PC-9 (cell line): ENCODE data around the gene EML5. TPM values are rescaled to one million over a fixed set of nuclear protein-coding genes. Genes with fewer than 3 reads are reported as not detected.

Source experiments
- BruUV-seq: library from RNA; stranded (reverse); fragments of 400-500 nt; replicated peaks from 2 replicates; lab custom pipeline; 2021; lab: Mats Ljungman, UMichigan
- CTCF ChIA-PET: fragments of 300-600 bp; sonication (Branson Sonifier 250); formaldehyde crosslinking; loops from one replicate; lab custom pipeline; 2022; ENCODE audit warnings: antibody characterized with exemption; lab: Charles Lee
- POLR2A ChIA-PET: fragments of 300-600 bp; sonication (Branson Sonifier 250); formaldehyde crosslinking; loops from one replicate; lab custom pipeline; 2022; ENCODE audit warnings: antibody characterized with exemption; ENCODE audit not compliant: unreplicated experiment; lab: Charles Lee
- DNase-seq, 2 experiments: peaks; one replicate each; pipeline versions ENCODE4 v3.0.0 to v3.0.0-alpha.2; 2015 to 2022; ENCODE audit warnings: mixed read lengths in 1 of 2
- H2AFZ ChIP-seq: fragments of 200-600 bp; sonication (generic); 2 replicates; pipeline ENCODE4 v1.8.1; 2017; ENCODE audit warnings: antibody characterized with exemption
- H3F3A ChIP-seq: fragments of 200-600 bp; sonication (generic); 2 replicates; pipeline ENCODE4 v1.8.1; 2017; ENCODE audit warnings: antibody characterized with exemption, mild to moderate bottlenecking, low read depth; ENCODE audit not compliant: insufficient read depth
- H3K27ac ChIP-seq: fragments of 200-600 bp; sonication (generic); 2 replicates; pipeline ENCODE4 v1.6.1; 2016; ENCODE audit warnings: mixed run types
- H3K27me3 ChIP-seq: fragments of 200-600 bp; sonication (generic); 2 replicates; pipeline ENCODE4 v1.6.1; 2016; ENCODE audit warnings: low read depth, mixed run types; ENCODE audit not compliant: insufficient read depth
- H3K36me3 ChIP-seq: fragments of 200-600 bp; sonication (generic); 2 replicates; pipeline ENCODE4 v1.6.1; 2016; ENCODE audit warnings: low read depth, mixed run types
- H3K4me1 ChIP-seq: fragments of 200-600 bp; sonication (generic); replicated peaks from 2 replicates; pipeline ENCODE4 v1.6.1; 2016; ENCODE audit warnings: mixed run types; ENCODE audit not compliant: insufficient read depth
- H3K4me2 ChIP-seq: fragments of 200-600 bp; sonication (generic); 2 replicates; pipeline ENCODE4 v1.6.1; 2017; ENCODE audit warnings: mixed run types
- H3K4me3 ChIP-seq: fragments of 200-600 bp; sonication (generic); 2 replicates; pipeline ENCODE4 v1.6.1; 2016; ENCODE audit warnings: mixed run types
- H3K79me2 ChIP-seq: fragments of 200-600 bp; sonication (generic); 2 replicates; pipeline ENCODE4 v1.6.1; 2017; ENCODE audit warnings: low read depth, mixed run types
- H3K9me2 ChIP-seq: fragments of 200-600 bp; sonication (generic); 2 replicates; pipeline ENCODE4 v1.8.1; 2017; ENCODE audit warnings: mild to moderate bottlenecking; ENCODE audit not compliant: insufficient read depth
- H3K9me3 ChIP-seq: fragments of 200-600 bp; sonication (generic); 2 replicates; pipeline ENCODE4 v1.8.1; 2016; ENCODE audit warnings: low read depth; ENCODE audit not compliant: insufficient read depth
- H4K20me1 ChIP-seq: fragments of 200-600 bp; sonication (generic); 2 replicates; pipeline ENCODE4 v1.8.1; 2017; ENCODE audit not compliant: insufficient read depth
- EZH2 ChIP-seq: fragments of 200-600 bp; sonication (generic); IDR thresholded peaks from 2 replicates; pipeline ENCODE4 v1.8.0; 2017; ENCODE audit warnings: antibody characterized with exemption, low read depth
- intact Hi-C: fragments of 100-400 bp; cut with micrococcal nuclease; formaldehyde crosslinking; loops from one replicate; pipeline ENCODE4 v1.10.0; 2022; ENCODE audit not compliant: unreplicated experiment
- total RNA-seq: library from RNA; stranded (reverse); gene quantifications from 2 replicates; pipeline ENCODE4 v1.2.3, GENCODE V29; 2021
- TF ChIP-seq, protein P1 (sequence below): fragments of 200-600 bp; sonication (generic); conservative IDR thresholded peaks from 2 replicates; pipeline ENCODE4 v1.6.1; 2017; ENCODE audit warnings: mixed run types, antibody characterized with exemption, mild to moderate bottlenecking, moderate library complexity

Gene EML5
- total RNA-seq, 1 experiment from 2014 or later, result 0.46 TPM

DNA sequence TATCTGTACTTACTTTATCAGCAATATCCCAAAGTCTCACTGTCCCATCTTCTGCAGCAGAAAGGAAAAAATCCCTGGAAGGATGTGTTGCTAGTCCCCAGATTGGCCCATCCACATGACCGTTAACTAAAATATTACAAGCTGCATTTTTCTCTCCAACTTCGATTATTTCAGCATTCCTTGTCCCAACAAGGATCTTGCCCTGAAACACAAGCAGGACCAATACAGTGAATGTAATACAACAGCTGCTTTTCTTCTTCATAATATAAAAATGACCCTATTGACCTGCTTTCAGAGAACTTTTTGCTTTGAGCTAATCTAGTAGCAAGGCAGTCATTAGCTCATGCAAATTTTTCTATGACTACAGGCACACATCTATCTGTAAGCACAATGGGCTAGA, 171.7 kb downstream of the EML5 start:
- no peaks in the 10 kb centered on the region for H3K9me3 ChIP-seq
- no peak overlapping the region for H3K4me2 ChIP-seq
- H3K4me1 ChIP-seq, result no peaks in the 10 kb centered on the region
- POLR2A ChIA-PET, result no interaction called here
- no peaks in the 10 kb centered on the region for H3K9me2 ChIP-seq
- intact Hi-C loops, result no loop called here
- no peak overlapping the region for H3K27ac ChIP-seq
- no peaks in the 10 kb centered on the region; the same call in 1 of the 2 replicates for H3F3A ChIP-seq
- no peaks in the 10 kb centered on the region for H3K27me3 ChIP-seq
- no peak overlapping the region for H3K4me3 ChIP-seq
- DNase-seq, result no peak
- BruUV-seq, result no TSS peak
- CTCF ChIA-PET, result no interaction called here
- no peaks in the 10 kb centered on the region for H3K79me2 ChIP-seq
- no peaks in the 10 kb centered on the region for H4K20me1 ChIP-seq
- TF ChIP-seq EZH2, result no peak
- TF ChIP-seq, protein P1, sequence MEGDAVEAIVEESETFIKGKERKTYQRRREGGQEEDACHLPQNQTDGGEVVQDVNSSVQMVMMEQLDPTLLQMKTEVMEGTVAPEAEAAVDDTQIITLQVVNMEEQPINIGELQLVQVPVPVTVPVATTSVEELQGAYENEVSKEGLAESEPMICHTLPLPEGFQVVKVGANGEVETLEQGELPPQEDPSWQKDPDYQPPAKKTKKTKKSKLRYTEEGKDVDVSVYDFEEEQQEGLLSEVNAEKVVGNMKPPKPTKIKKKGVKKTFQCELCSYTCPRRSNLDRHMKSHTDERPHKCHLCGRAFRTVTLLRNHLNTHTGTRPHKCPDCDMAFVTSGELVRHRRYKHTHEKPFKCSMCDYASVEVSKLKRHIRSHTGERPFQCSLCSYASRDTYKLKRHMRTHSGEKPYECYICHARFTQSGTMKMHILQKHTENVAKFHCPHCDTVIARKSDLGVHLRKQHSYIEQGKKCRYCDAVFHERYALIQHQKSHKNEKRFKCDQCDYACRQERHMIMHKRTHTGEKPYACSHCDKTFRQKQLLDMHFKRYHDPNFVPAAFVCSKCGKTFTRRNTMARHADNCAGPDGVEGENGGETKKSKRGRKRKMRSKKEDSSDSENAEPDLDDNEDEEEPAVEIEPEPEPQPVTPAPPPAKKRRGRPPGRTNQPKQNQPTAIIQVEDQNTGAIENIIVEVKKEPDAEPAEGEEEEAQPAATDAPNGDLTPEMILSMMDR, result no peak
- H3K36me3 ChIP-seq, result no peaks in the 10 kb centered on the region
- H2AFZ ChIP-seq, result no peak overlapping the region

DNA sequence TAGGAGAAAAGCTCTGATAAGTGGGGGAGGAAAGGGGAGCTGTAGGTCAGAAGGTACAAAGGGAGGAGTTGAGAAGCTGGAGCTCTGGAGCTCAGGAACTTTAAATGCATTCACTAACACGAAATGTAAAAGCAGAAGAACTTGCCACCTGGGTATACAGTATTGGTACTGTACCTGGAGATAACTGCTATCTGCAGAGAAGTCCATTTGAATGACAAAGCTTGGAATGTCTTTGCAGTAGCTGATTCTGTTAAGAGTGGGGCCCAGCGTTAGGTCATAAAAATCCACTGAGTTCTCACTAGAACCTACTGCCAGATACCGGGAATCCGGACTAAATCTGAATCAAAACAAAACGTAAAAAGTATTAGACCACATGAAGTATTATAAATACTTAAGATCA, 174.3 kb downstream of the EML5 start:
- no peaks in the 10 kb centered on the region for H3K79me2 ChIP-seq
- H3K9me3 ChIP-seq, result no peaks in the 10 kb centered on the region
- H4K20me1 ChIP-seq, result no peaks in the 10 kb centered on the region
- H3K4me3 ChIP-seq, result no peak overlapping the region
- BruUV-seq, result no TSS peak
- ChIA-PET POLR2A (no interaction called here), CTCF (no interaction called here)
- H3K9me2 ChIP-seq, result no peaks in the 10 kb centered on the region
- intact Hi-C loops, result no loop called here
- TF ChIP-seq EZH2, result no peak
- TF ChIP-seq, protein P1, result no peak
- no peaks in the 10 kb centered on the region for H3K27me3 ChIP-seq
- H2AFZ ChIP-seq, result no peak overlapping the region
- DNase-seq, result no peak
- no peaks in the 10 kb centered on the region; the same call in 1 of the 2 replicates for H3K4me1 ChIP-seq
- no peaks in the 10 kb centered on the region; the same call in 1 of the 2 replicates for H3K36me3 ChIP-seq
- H3F3A ChIP-seq, result no peaks in the 10 kb centered on the region; the same call in 1 of the 2 replicates
- H3K4me2 ChIP-seq, result no peak overlapping the region
- no peak overlapping the region for H3K27ac ChIP-seq

DNA sequence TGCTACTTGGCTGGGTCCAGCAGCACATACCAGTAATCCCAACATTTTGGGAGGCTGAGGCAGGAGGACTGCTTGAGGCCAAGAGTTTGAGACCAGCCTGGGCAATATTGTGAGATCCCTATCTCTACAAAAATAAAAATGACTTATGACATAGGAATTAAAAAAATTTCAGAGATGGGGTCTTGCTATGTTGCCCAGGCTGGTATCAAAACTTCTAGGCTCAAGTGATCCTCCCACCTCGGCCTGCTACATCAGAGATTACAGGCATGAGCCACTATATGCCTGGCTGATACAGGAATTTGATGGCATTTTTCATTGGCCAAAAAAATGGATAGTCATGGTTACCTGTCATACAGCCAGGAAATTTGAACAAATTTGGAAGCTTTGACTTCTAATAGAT, 175.3 kb downstream of the EML5 start:
- H3K4me1 ChIP-seq, result no peaks in the 10 kb centered on the region; the same call in 1 of the 2 replicates
- no peak for DNase-seq
- TF ChIP-seq, protein P1, result no peak
- no peak for TF ChIP-seq EZH2
- intact Hi-C loops, result no loop called here
- CTCF ChIA-PET, result no interaction called here
- H3K4me3 ChIP-seq, result no peak overlapping the region
- no peaks in the 10 kb centered on the region for H3K27me3 ChIP-seq
- no peak overlapping the region for H3K4me2 ChIP-seq
- no peak overlapping the region for H3K27ac ChIP-seq
- no peaks in the 10 kb centered on the region for H3K79me2 ChIP-seq
- no peaks in the 10 kb centered on the region; the same call in 1 of the 2 replicates for H3K36me3 ChIP-seq
- H3F3A ChIP-seq, result no peaks in the 10 kb centered on the region; the same call in 1 of the 2 replicates
- no peak overlapping the region for H2AFZ ChIP-seq
- POLR2A ChIA-PET, result no interaction called here
- no peaks in the 10 kb centered on the region for H3K9me2 ChIP-seq
- H3K9me3 ChIP-seq, result no peaks in the 10 kb centered on the region
- no peaks in the 10 kb centered on the region for H4K20me1 ChIP-seq
- BruUV-seq, result no TSS peak
